Measurements from ENCODE around the gene NANOGP8.
"Not testable (repeated sequence)": the region's sequence is repeated elsewhere in the genome, so short reads cannot be mapped to it uniquely, and the experiment has no call there.

Gene NANOGP8

GRCh38 chr15:35095941-35096340, 10.8 kb upstream of the NANOGP8 start:
- no peak for DNase-seq (ENCODE audit: low read depth in 2 of 3, low spot score in 2 of 3)

- no peak for DNase-seq (ENCODE audit: low read depth in 2 of 3, low spot score in 2 of 3)
Observed at GRCh38 chr15:35092846-35093245, 7.8 kb upstream of the NANOGP8 start.

GRCh38 chr15:35092311-35092710, 7.2 kb upstream of the NANOGP8 start:
- DNase-seq (ENCODE audit: low read depth in 2 of 3, low spot score in 2 of 3): no peak

GRCh38 chr15:35090104-35090807, 5.2 kb upstream of the NANOGP8 start:
- DNase-seq (ENCODE audit: low read depth in 2 of 3, low spot score in 2 of 3): no peak

GRCh38 chr15:35089551-35089950, 4.5 kb upstream of the NANOGP8 start:
- no peak for DNase-seq (ENCODE audit: low read depth in 2 of 3, low spot score in 2 of 3)

- DNase-seq (ENCODE audit: low read depth in 2 of 3, low spot score in 2 of 3): no peak
Observed at GRCh38 chr15:35088329-35088728, 3.2 kb upstream of the NANOGP8 start.

- DNase-seq (ENCODE audit: low read depth in 2 of 3, low spot score in 2 of 3): no peak
Observed at GRCh38 chr15:35087759-35088158, 2.7 kb upstream of the NANOGP8 start.

GRCh38 chr15:35082371-35083348, 2.4 kb downstream of the NANOGP8 start:
- DNase-seq (ENCODE audit: low read depth in 2 of 3, low spot score in 2 of 3): not testable (repeated sequence)

GRCh38 chr15:35081626-35082365, 3.3 kb downstream of the NANOGP8 start:
- not testable (repeated sequence) for DNase-seq (ENCODE audit: low read depth in 2 of 3, low spot score in 2 of 3)

GRCh38 chr15:35080226-35080625, 4.9 kb downstream of the NANOGP8 start:
- DNase-seq (ENCODE audit: low read depth in 2 of 3, low spot score in 2 of 3): no peak

- no peak for DNase-seq (ENCODE audit: low read depth in 2 of 3, low spot score in 2 of 3)
Observed at GRCh38 chr15:35078221-35078915, 6.7 kb downstream of the NANOGP8 start.

- no peak for DNase-seq (ENCODE audit: low read depth in 2 of 3, low spot score in 2 of 3)
Observed at GRCh38 chr15:35071106-35071505, 14.0 kb downstream of the NANOGP8 start.

- DNase-seq (ENCODE audit: low read depth in 2 of 3, low spot score in 2 of 3): no peak
Observed at GRCh38 chr15:35068846-35069475, 16.1 kb downstream of the NANOGP8 start.

GRCh38 chr15:35067496-35068347, 17.4 kb downstream of the NANOGP8 start:
- no peak for DNase-seq (ENCODE audit: low read depth in 2 of 3, low spot score in 2 of 3)

- DNase-seq (ENCODE audit: low read depth in 2 of 3, low spot score in 2 of 3): no peak
Observed at GRCh38 chr15:35066094-35066493, 19.0 kb downstream of the NANOGP8 start.

GRCh38 chr15:35064576-35065190, 20.4 kb downstream of the NANOGP8 start:
- no peak for DNase-seq (ENCODE audit: low read depth in 2 of 3, low spot score in 2 of 3)

GRCh38 chr15:35062738-35063099, 22.4 kb downstream of the NANOGP8 start:
- no peak for DNase-seq (ENCODE audit: low read depth in 2 of 3, low spot score in 2 of 3)

GRCh38 chr15:35061825-35062737, 23.0 kb downstream of the NANOGP8 start:
- DNase-seq (ENCODE audit: low read depth in 2 of 3, low spot score in 2 of 3): no peak

Measured in activated CD8-positive, alpha-beta memory T cell treated with anti-CD3 and anti-CD28 coated beads for 48 hours (primary cell).